MV-4-11 (cell line): ENCODE data around the gene SMARCB1.
A peak's percentile ranks its signal among the peaks of the same experiment; 100 is the strongest.

Experiments
- DNase-seq: peaks from one replicate; lab custom pipeline; 2025; lab: John Stamatoyannopoulos, UW

SMARCB1 gene

GRCh38 chr22:23786752-23787599, at the start of gene SMARCB1:
SMARCB1 (plus strand) TSS chr22:23786966; CDS start chr22:23787170, 204 bp downstream.
- peak; percentile 79 for DNase-seq

- DNase-seq, result no peak
Measured at GRCh38 chr22:23737696-23738095, 49.1 kb upstream of the SMARCB1 start.

- no peak for DNase-seq
Measured at GRCh38 chr22:23742505-23743264, 44.1 kb upstream of the SMARCB1 start.

GRCh38 chr22:23743303-23743705, 43.5 kb upstream of the SMARCB1 start:
- no peak for DNase-seq

- DNase-seq, result no peak
Measured at GRCh38 chr22:23744001-23744400, 42.8 kb upstream of the SMARCB1 start.

GRCh38 chr22:23744485-23744884, 42.3 kb upstream of the SMARCB1 start:
- no peak for DNase-seq

- DNase-seq, result peak; percentile 42
Measured at GRCh38 chr22:23745791-23746190, 41.0 kb upstream of the SMARCB1 start.

GRCh38 chr22:23749841-23750301, 36.9 kb upstream of the SMARCB1 start:
- DNase-seq, result peak; percentile 55

GRCh38 chr22:23750367-23750713, 36.4 kb upstream of the SMARCB1 start:
- DNase-seq, result no peak

GRCh38 chr22:23750714-23751440, 35.9 kb upstream of the SMARCB1 start, which contains the start of gene ZNF70:
ZNF70 (minus strand) TSS chr22:23751112; CDS start chr22:23745140, 5,972 bp downstream.
- DNase-seq, result peak; percentile 69

GRCh38 chr22:23751441-23751996, 35.2 kb upstream of the SMARCB1 start:
- no peak for DNase-seq

- DNase-seq, result peak; percentile 43
Measured at GRCh38 chr22:23752090-23752691, 34.6 kb upstream of the SMARCB1 start.

GRCh38 chr22:23752750-23753149, 34.0 kb upstream of the SMARCB1 start:
- DNase-seq, result no peak

- no peak for DNase-seq
Measured at GRCh38 chr22:23753385-23753784, 33.4 kb upstream of the SMARCB1 start.

GRCh38 chr22:23754220-23754919, 32.4 kb upstream of the SMARCB1 start, which contains the start of gene VPREB3:
VPREB3 (minus strand) TSS chr22:23754425; CDS start chr22:23754363, 62 bp downstream.
- no peak for DNase-seq

GRCh38 chr22:23754980-23755636, 31.7 kb upstream of the SMARCB1 start:
- no peak for DNase-seq

- no peak for DNase-seq
Measured at GRCh38 chr22:23755711-23756110, 31.1 kb upstream of the SMARCB1 start.

- peak; percentile 19 for DNase-seq
Measured at GRCh38 chr22:23756891-23757290, 29.9 kb upstream of the SMARCB1 start.

- DNase-seq, result no peak
Measured at GRCh38 chr22:23759566-23759965, 27.2 kb upstream of the SMARCB1 start.

- DNase-seq, result no peak
Measured at GRCh38 chr22:23760056-23760455, 26.7 kb upstream of the SMARCB1 start.
